B cell (primary cell): ENCODE measurements around the gene KCTD17. TPM values are rescaled to one million over a fixed set of nuclear protein-coding genes. Genes with fewer than 3 reads are reported as not detected.

Experiments used
- ATAC-seq: fragments of 200-7000 bp; cut with Tn5 transposase; one replicate; pipeline ENCODE4 v1.10.0; 2021; ENCODE audit warnings: low read depth, mild to moderate bottlenecking, moderate number of reproducible peaks, moderate library complexity
- CTCF ChIA-PET: fragments of 350-600 bp; sonication (Branson Sonifier 250); formaldehyde crosslinking; loops from one replicate; lab custom pipeline; 2021; ENCODE audit warnings: antibody characterized with exemption, inconsistent platforms; lab: Charles Lee
- POLR2A ChIA-PET: fragments of 350-600 bp; sonication (Branson Sonifier 250); formaldehyde crosslinking; loops from one replicate; lab custom pipeline; 2021; ENCODE audit warnings: antibody characterized with exemption; lab: Charles Lee
- DNase-seq: peaks from one replicate; pipeline ENCODE4 v3.0.0; 2013
- H2AFZ ChIP-seq: 2 replicates; pipeline ENCODE4 v1.6.1; 2012; ENCODE audit warnings: mild to moderate bottlenecking, low read depth, low read length; ENCODE audit not compliant: insufficient read depth, poor library complexity, severe bottlenecking
- H3K27ac ChIP-seq, 2 donors: 1 replicate in 1 of 2; 2 replicates in 1 of 2; pipeline ENCODE4 v1.5.1; 2012 to 2013; ENCODE audit warnings: low read length in 2 of 2, mild to moderate bottlenecking in 2 of 2, moderate library complexity in 1 of 2
- H3K27me3 ChIP-seq, 4 experiments: fragments of 200-600 bp in 1 of 4; sonication (generic) in 1 of 4; replicated peaks in 1 of 4; 1 replicate in 2 of 4; 2 replicates in 2 of 4; pipeline versions ENCODE4 v1.6.1 to v1.7.0; 2013 to 2016; ENCODE audit warnings: low read length in 3 of 4, mild to moderate bottlenecking in 2 of 4, mixed read lengths in 1 of 4, moderate library complexity in 1 of 4; ENCODE audit not compliant: insufficient read depth in 4 of 4, control insufficient read depth in 3 of 4; ENCODE audit errors: control extremely low read depth in 1 of 4
- H3K36me3 ChIP-seq, 2 experiments: replicated peaks in 1 of 2; 1 replicate in 1 of 2; 2 replicates in 1 of 2; pipeline versions ENCODE4 v1.6.1 to v1.7.1; 2013; ENCODE audit warnings: low read length in 1 of 2; ENCODE audit not compliant: insufficient read depth in 2 of 2, control insufficient read depth in 1 of 2; ENCODE audit errors: control extremely low read depth in 1 of 2, extremely low read depth in 1 of 2
- H3K4me1 ChIP-seq, 2 donors: fragments of 200-600 bp in 1 of 2; sonication (generic) in 1 of 2; 1 replicate in 1 of 2; 2 replicates in 1 of 2; pipeline versions ENCODE4 v1.5.1 to v1.6.1; 2013 to 2017; ENCODE audit warnings: low read length in 2 of 2; ENCODE audit not compliant: control insufficient read depth in 2 of 2, insufficient read depth in 2 of 2
- H3K4me2 ChIP-seq: replicated peaks from 2 replicates; pipeline ENCODE3; 2012; ENCODE audit warnings: mild to moderate bottlenecking, low read depth, low read length; ENCODE audit not compliant: poor library complexity, severe bottlenecking
- H3K4me3 ChIP-seq, 5 experiments: fragments of 200-600 bp in 1 of 5; sonication (generic) in 1 of 5; 1 replicate in 3 of 5; 2 replicates in 2 of 5; pipeline versions ENCODE4 v1.5.1 to v1.7.0; 2011 to 2016; ENCODE audit warnings: low read length in 4 of 5, mild to moderate bottlenecking in 4 of 5, low read depth in 2 of 5, control low read depth in 1 of 5, moderate library complexity in 1 of 5; ENCODE audit not compliant: insufficient read depth in 1 of 5; ENCODE audit errors: control extremely low read depth in 1 of 5, extremely low read depth in 1 of 5
- H3K79me2 ChIP-seq: fragments of 200-600 bp; sonication (generic); one replicate; pipeline ENCODE4 v1.6.0; 2016; ENCODE audit warnings: low read length; ENCODE audit not compliant: control insufficient read depth, insufficient read depth
- H3K9ac ChIP-seq: fragments of 200-600 bp; sonication (generic); 2 replicates; pipeline ENCODE4 v1.6.1; 2017; ENCODE audit warnings: mild to moderate bottlenecking, low read length, moderate library complexity
- H3K9me3 ChIP-seq, 3 donors: one replicate each; pipeline versions ENCODE4 v1.6.1 to v1.7.1; 2013; ENCODE audit warnings: low read length in 2 of 3; ENCODE audit not compliant: control insufficient read depth in 2 of 3, insufficient read depth in 1 of 3; ENCODE audit errors: control extremely low read depth in 1 of 3
- H4K20me1 ChIP-seq: 2 replicates; pipeline ENCODE4 v1.6.0; 2012; ENCODE audit warnings: mild to moderate bottlenecking, low read length; ENCODE audit not compliant: insufficient read depth, control insufficient read depth, poor library complexity, severe bottlenecking
- H3K27ac Mint-ChIP-seq: one replicate; pipeline ENCODE4 v1.8.0; 2021; ENCODE audit warnings: mixed read lengths
- H3K27me3 Mint-ChIP-seq: one replicate; pipeline ENCODE4 v1.8.0; 2021; ENCODE audit warnings: mixed read lengths
- H3K4me1 Mint-ChIP-seq: one replicate; pipeline ENCODE4 v1.8.0; 2021; ENCODE audit warnings: mixed read lengths
- H3K4me3 Mint-ChIP-seq: one replicate; pipeline ENCODE4 v1.8.0; 2021; ENCODE audit warnings: mixed read lengths
- H3K9me3 Mint-ChIP-seq: one replicate; pipeline ENCODE4 v1.8.0; 2022; ENCODE audit warnings: mixed read lengths; ENCODE audit not compliant: insufficient read depth
- CTCF ChIP-seq: fragments of 200-600 bp; IDR thresholded peaks from one replicate; pipeline ENCODE4 v1.8.0; 2022; ENCODE audit warnings: antibody characterized with exemption, mild to moderate bottlenecking
- EZH2 ChIP-seq: IDR thresholded peaks from 2 replicates; pipeline ENCODE4 v1.6.1; 2012; ENCODE audit warnings: borderline replicate concordance, low read depth, mild to moderate bottlenecking, moderate library complexity, low read length; ENCODE audit not compliant: insufficient read depth, poor library complexity, severe bottlenecking
- WGBS: methylation state at CpG from one replicate; pipeline ENCODE4 v1.1.5; 2013; ENCODE audit warnings: missing lambda C conversion rate; ENCODE audit not compliant: insufficient coverage; 5-methylcytosine and 5-hydroxymethylcytosine counted together
- intact Hi-C: fragments of 100-400 bp; cut with micrococcal nuclease; formaldehyde crosslinking; loops from one replicate; pipeline ENCODE4 v1.10.0; 2022
- polyA plus RNA-seq: library from polyadenylated mRNA; depleted of rRNA; stranded (reverse); fragments of >200 nt; gene quantifications from 2 replicates; pipeline ENCODE4 v1.2.3, GENCODE V29; 2012
- total RNA-seq, 2 donors: library from RNA; stranded (reverse); fragments of 120-200 nt in 1 of 2; gene quantifications; 1 replicate in 1 of 2; 2 replicates in 1 of 2; pipeline versions ENCODE4 v1.2.3 to v1.2.4, GENCODE V29; 2013 to 2022

The KCTD17 gene
- total and polyA plus RNA-seq, 2 donors (not counting 1 experiment from before 2014, with no cell fraction given), result 29.0 to 41.3 TPM

DNA sequence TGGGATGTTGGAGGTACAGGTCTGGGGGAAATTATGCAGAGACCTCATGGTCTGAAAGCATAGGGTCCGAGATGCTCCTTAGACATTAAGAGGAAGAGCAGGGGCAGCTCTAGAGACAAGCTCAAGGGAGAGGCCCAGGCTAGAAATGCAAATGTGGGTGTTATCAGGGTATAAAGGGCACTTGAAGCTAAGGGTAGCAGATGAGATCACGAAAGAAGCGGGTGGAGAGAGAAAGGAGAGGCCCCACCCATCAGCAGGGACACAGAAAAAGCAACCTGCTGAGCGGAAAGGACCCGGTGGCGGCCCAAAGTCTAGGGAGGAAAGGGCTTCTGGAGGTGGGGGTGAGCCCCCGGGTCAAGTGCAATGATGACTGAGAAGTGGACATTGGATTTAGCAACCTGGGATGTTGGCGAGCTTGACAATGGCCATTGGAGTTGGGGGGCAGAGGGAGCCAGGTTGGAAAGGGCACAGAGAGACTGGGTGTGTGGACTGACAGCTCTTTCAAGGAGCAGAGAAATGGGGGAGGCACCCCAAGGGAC lies 49.1 kb downstream of the KCTD17 start:
- DNase-seq, result no peak
- intact Hi-C loops, result no loop called here
- no peak overlapping the region for H3K4me2 ChIP-seq
- no peaks in the 10 kb centered on the region for H4K20me1 ChIP-seq
- Mint-ChIP-seq H3K4me3 (no peak overlapping the region), H3K27me3 (peaks cover 31% of the 10 kb centered on the region), H3K4me1 (peaks cover 7% of the 10 kb centered on the region), H3K9me3 (no peaks in the 10 kb centered on the region), H3K27ac (no peak overlapping the region)
- CTCF ChIA-PET, result interaction anchor here (3.0 kb wide), 1 partner anchor 19 kb away, joined by 11 read pairs; no protein-coding TSS in a partner anchor
- TF ChIP-seq CTCF (no peak), EZH2 (no peak)
- ATAC-seq, result peak; percentile 36
- no peak overlapping the region for H3K9ac ChIP-seq
- WGBS, result 77% methylated on average over 6 of the region's 8 CpGs
- H3K79me2 ChIP-seq, result no peaks in the 10 kb centered on the region
- POLR2A ChIA-PET, result no interaction called here
- no peaks in the 10 kb centered on the region for H3K36me3 ChIP-seq
- no peak overlapping the region for H3K27ac ChIP-seq
- no peaks in the 10 kb centered on the region for H3K4me1 ChIP-seq
- H3K4me3 ChIP-seq, result no peak overlapping the region
- H3K9me3 ChIP-seq, result no peaks in the 10 kb centered on the region
- peaks cover 0 to 17% (median 0%) of the 10 kb centered on the region in 4 experiments for H3K27me3 ChIP-seq
- no peak overlapping the region for H2AFZ ChIP-seq

GRCh38 chr22:37101311-37102066 lies 49.9 kb downstream of the KCTD17 start:
- DNase-seq, result no peak
- POLR2A ChIA-PET, result no interaction called here
- Histone ChIP-seq H3K79me2 (no peaks in the 10 kb centered on the region), H3K9ac (no peak overlapping the region), H3K27me3 (peaks cover 0 to 14% (median 0%) of the 10 kb centered on the region in 4 experiments), H3K4me1 (no peaks in the 10 kb centered on the region), H3K4me3 (no peak overlapping the region), H2AFZ (no peak overlapping the region), H3K9me3 (no peaks in the 10 kb centered on the region), H4K20me1 (no peaks in the 10 kb centered on the region), H3K27ac (no peak overlapping the region), H3K36me3 (no peaks in the 10 kb centered on the region), H3K4me2 (no peak overlapping the region)
- peaks cover 7% of the 10 kb centered on the region for H3K4me1 Mint-ChIP-seq
- H3K27me3 Mint-ChIP-seq, result peaks cover 25% of the 10 kb centered on the region
- TF ChIP-seq CTCF (no peak), EZH2 (no peak)
- CTCF ChIA-PET, result interaction anchor here (3.0 kb wide), 1 partner anchor 19 kb away, joined by 11 read pairs; no protein-coding TSS in a partner anchor
- intact Hi-C loops, result no loop called here
- ATAC-seq, result no peak
- 83% methylated on average over 7 of the region's 10 CpGs for WGBS
- H3K27ac Mint-ChIP-seq, result no peak overlapping the region
- H3K4me3 Mint-ChIP-seq, result no peak overlapping the region
- no peaks in the 10 kb centered on the region for H3K9me3 Mint-ChIP-seq
